ENCODE results near the gene CCNQ. TPM values are rescaled to one million over a fixed set of nuclear protein-coding genes. Genes with fewer than 3 reads are reported as not detected.

Gene CCNQ
- total RNA-seq, 1 donor from 2014 or later: 15.2 TPM

- peaks cover 5% of the 10 kb centered on the region for H3K4me1 Mint-ChIP-seq
- no peak overlapping the region for H3K27ac ChIP-seq
- no peaks in the 10 kb centered on the region for H3K79me2 ChIP-seq (ENCODE audit: low read depth)
- no peaks in the 10 kb centered on the region for H3F3A ChIP-seq (ENCODE audit: low read depth)
- peaks cover 3% of the 10 kb centered on the region for H3K27me3 Mint-ChIP-seq (ENCODE audit: insufficient read depth, low read depth)
- no peak overlapping the region for H3K4me3 Mint-ChIP-seq
- TF ChIP-seq, protein P1, sequence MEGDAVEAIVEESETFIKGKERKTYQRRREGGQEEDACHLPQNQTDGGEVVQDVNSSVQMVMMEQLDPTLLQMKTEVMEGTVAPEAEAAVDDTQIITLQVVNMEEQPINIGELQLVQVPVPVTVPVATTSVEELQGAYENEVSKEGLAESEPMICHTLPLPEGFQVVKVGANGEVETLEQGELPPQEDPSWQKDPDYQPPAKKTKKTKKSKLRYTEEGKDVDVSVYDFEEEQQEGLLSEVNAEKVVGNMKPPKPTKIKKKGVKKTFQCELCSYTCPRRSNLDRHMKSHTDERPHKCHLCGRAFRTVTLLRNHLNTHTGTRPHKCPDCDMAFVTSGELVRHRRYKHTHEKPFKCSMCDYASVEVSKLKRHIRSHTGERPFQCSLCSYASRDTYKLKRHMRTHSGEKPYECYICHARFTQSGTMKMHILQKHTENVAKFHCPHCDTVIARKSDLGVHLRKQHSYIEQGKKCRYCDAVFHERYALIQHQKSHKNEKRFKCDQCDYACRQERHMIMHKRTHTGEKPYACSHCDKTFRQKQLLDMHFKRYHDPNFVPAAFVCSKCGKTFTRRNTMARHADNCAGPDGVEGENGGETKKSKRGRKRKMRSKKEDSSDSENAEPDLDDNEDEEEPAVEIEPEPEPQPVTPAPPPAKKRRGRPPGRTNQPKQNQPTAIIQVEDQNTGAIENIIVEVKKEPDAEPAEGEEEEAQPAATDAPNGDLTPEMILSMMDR (IDR thresholded peaks at IDR 0.05): peak; percentile 65
- TF ChIP-seq EZH2phosphoT487 (IDR thresholded peaks at IDR 0.05) (no peak), EZH2 (IDR thresholded peaks at IDR 0.05) (no peak)
- H3K27me3 ChIP-seq: no peaks in the 10 kb centered on the region
- H3K27ac Mint-ChIP-seq: no peak overlapping the region
- H4K20me1 ChIP-seq (ENCODE audit: low read depth): no peaks in the 10 kb centered on the region
- no peak overlapping the region for H3K4me2 ChIP-seq
- no peaks in the 10 kb centered on the region for H3K36me3 Mint-ChIP-seq
- DNase-seq (ENCODE audit: low spot score): peak; percentile 74
- H3K9me3 ChIP-seq (ENCODE audit: low read depth): no peaks in the 10 kb centered on the region
- H3K4me3 ChIP-seq: no peak overlapping the region
- H3K9ac ChIP-seq: no peak overlapping the region
- no peaks in the 10 kb centered on the region for H3K4me1 ChIP-seq
- H3K9me3 Mint-ChIP-seq: peaks cover 32% of the 10 kb centered on the region
- no peaks in the 10 kb centered on the region for H3K36me3 ChIP-seq
- H2AFZ ChIP-seq (replicated peaks): no peak overlapping the region
Observed at GRCh38 chrX:153554519-153555167, 44.3 kb downstream of the CCNQ start.

GRCh38 chrX:153551135-153551534 lies 47.8 kb downstream of the CCNQ start:
- H3K4me1 Mint-ChIP-seq: peaks cover 9% of the 10 kb centered on the region
- Histone ChIP-seq H3K27me3 (no peaks in the 10 kb centered on the region), H4K20me1 (ENCODE audit: low read depth) (no peaks in the 10 kb centered on the region), H3K9me3 (ENCODE audit: low read depth) (no peaks in the 10 kb centered on the region), H2AFZ (replicated peaks) (no peak overlapping the region), H3K9ac (no peak overlapping the region), H3K4me1 (no peaks in the 10 kb centered on the region), H3K79me2 (ENCODE audit: low read depth) (no peaks in the 10 kb centered on the region), H3F3A (ENCODE audit: low read depth) (no peaks in the 10 kb centered on the region), H3K4me3 (no peak overlapping the region), H3K36me3 (no peaks in the 10 kb centered on the region), H3K27ac (no peak overlapping the region), H3K4me2 (no peak overlapping the region)
- H3K4me3 Mint-ChIP-seq: no peak overlapping the region
- H3K27ac Mint-ChIP-seq: no peak overlapping the region
- no peak for DNase-seq (ENCODE audit: low spot score)
- no peaks in the 10 kb centered on the region for H3K36me3 Mint-ChIP-seq
- H3K27me3 Mint-ChIP-seq (ENCODE audit: insufficient read depth, low read depth): peaks cover 4% of the 10 kb centered on the region
- TF ChIP-seq, protein P1 (IDR thresholded peaks at IDR 0.05): no peak
- TF ChIP-seq EZH2phosphoT487 (IDR thresholded peaks at IDR 0.05) (no peak), EZH2 (IDR thresholded peaks at IDR 0.05) (no peak)
- peaks cover 35% of the 10 kb centered on the region for H3K9me3 Mint-ChIP-seq

DNA sequence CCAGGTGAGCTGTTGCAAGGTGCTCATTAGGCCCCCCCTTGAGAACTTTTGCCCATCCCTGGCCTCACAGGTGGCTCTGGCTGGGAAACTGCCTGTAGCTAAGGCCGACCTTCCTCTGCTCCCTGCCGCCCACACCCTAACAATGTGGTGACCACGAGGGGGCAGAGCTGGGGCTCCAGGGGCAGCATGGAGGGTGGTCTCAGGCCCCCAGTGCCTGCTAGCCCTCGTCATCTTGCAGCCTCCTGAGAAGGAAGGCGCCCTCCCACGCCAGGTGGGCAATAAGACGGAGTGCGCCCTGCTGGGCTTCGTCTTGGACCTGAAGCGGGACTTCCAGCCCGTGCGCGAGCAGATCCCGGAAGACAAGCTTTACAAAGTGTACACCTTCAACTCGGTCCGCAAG lies 49.1 kb downstream of the CCNQ start:
- H3K36me3 ChIP-seq: no peaks in the 10 kb centered on the region
- H3F3A ChIP-seq (ENCODE audit: low read depth): no peaks in the 10 kb centered on the region
- H3K27ac ChIP-seq: no peak overlapping the region
- no peaks in the 10 kb centered on the region for H3K4me1 ChIP-seq
- no peaks in the 10 kb centered on the region for H3K79me2 ChIP-seq (ENCODE audit: low read depth)
- Mint-ChIP-seq H3K9me3 (peaks cover 30% of the 10 kb centered on the region), H3K4me3 (no peak overlapping the region), H3K4me1 (peaks cover 4% of the 10 kb centered on the region), H3K27ac (no peak overlapping the region), H3K36me3 (no peaks in the 10 kb centered on the region), H3K27me3 (ENCODE audit: insufficient read depth, low read depth) (peaks cover 4% of the 10 kb centered on the region)
- no peak overlapping the region for H3K9ac ChIP-seq
- no peaks in the 10 kb centered on the region for H4K20me1 ChIP-seq (ENCODE audit: low read depth)
- H3K9me3 ChIP-seq (ENCODE audit: low read depth): no peaks in the 10 kb centered on the region
- no peak for DNase-seq (ENCODE audit: low spot score)
- no peaks in the 10 kb centered on the region for H3K27me3 ChIP-seq
- H3K4me2 ChIP-seq: no peak overlapping the region
- no peak overlapping the region for H3K4me3 ChIP-seq
- TF ChIP-seq EZH2 (IDR thresholded peaks at IDR 0.05) (no peak), EZH2phosphoT487 (IDR thresholded peaks at IDR 0.05) (no peak)
- TF ChIP-seq, protein P1 (IDR thresholded peaks at IDR 0.05): no peak
- no peak overlapping the region for H2AFZ ChIP-seq (replicated peaks)

All from neural progenitor cell (in vitro differentiated cells).